Activated CD8-positive, alpha-beta memory T cell treated with anti-CD3 and anti-CD28 coated beads for 48 hours (primary cell): Measurements from ENCODE around the gene PPFIBP2.

ENCODE experiments used
- DNase-seq, 3 experiments: peaks; one replicate each; pipeline ENCODE4 v3.0.0-alpha.2; 2020; ENCODE audit warnings: low read depth in 2 of 3, low spot score in 2 of 3

The PPFIBP2 gene

GRCh38 chr11:7575841-7576725 is 62.3 kb downstream of the PPFIBP2 start:
- DNase-seq, result peak in 2 of 3 experiments; percentile 11 to 12

- DNase-seq, result no peak
These were observed 63.0 kb downstream of the PPFIBP2 start for GRCh38 chr11:7576726-7577290.

- no peak for DNase-seq
These were observed 63.7 kb downstream of the PPFIBP2 start for GRCh38 chr11:7577291-7578190.

- no peak for DNase-seq
These were observed 64.6 kb downstream of the PPFIBP2 start for GRCh38 chr11:7578276-7578955.

GRCh38 chr11:7579361-7579791 is 65.6 kb downstream of the PPFIBP2 start:
- no peak for DNase-seq

GRCh38 chr11:7581021-7581590 is 67.3 kb downstream of the PPFIBP2 start:
- DNase-seq, result no peak

- no peak for DNase-seq
These were observed 68.7 kb downstream of the PPFIBP2 start for GRCh38 chr11:7582338-7582985.

GRCh38 chr11:7583248-7583647 is 69.4 kb downstream of the PPFIBP2 start:
- no peak for DNase-seq

- no peak for DNase-seq
These were observed 71.1 kb downstream of the PPFIBP2 start for GRCh38 chr11:7584910-7585309.

- no peak for DNase-seq
These were observed 72.0 kb downstream of the PPFIBP2 start for GRCh38 chr11:7585816-7586215.

- DNase-seq, result no peak
These were observed 72.6 kb downstream of the PPFIBP2 start for GRCh38 chr11:7586376-7586775.

- no peak for DNase-seq
These were observed 73.9 kb downstream of the PPFIBP2 start for GRCh38 chr11:7587712-7588111.

GRCh38 chr11:7589861-7590260 is 76.1 kb downstream of the PPFIBP2 start:
- no peak for DNase-seq

GRCh38 chr11:7590529-7590928 is 76.7 kb downstream of the PPFIBP2 start:
- DNase-seq, result no peak

- DNase-seq, result no peak
These were observed 77.5 kb downstream of the PPFIBP2 start for GRCh38 chr11:7591107-7591894.

- no peak for DNase-seq
These were observed 78.2 kb downstream of the PPFIBP2 start for GRCh38 chr11:7591987-7592386.

- DNase-seq, result no peak
These were observed 78.9 kb downstream of the PPFIBP2 start for GRCh38 chr11:7592711-7593110.

GRCh38 chr11:7593481-7593880 is 79.7 kb downstream of the PPFIBP2 start:
- no peak for DNase-seq
